ENCODE results near the gene ZNF804B.

The ZNF804B gene

DNA sequence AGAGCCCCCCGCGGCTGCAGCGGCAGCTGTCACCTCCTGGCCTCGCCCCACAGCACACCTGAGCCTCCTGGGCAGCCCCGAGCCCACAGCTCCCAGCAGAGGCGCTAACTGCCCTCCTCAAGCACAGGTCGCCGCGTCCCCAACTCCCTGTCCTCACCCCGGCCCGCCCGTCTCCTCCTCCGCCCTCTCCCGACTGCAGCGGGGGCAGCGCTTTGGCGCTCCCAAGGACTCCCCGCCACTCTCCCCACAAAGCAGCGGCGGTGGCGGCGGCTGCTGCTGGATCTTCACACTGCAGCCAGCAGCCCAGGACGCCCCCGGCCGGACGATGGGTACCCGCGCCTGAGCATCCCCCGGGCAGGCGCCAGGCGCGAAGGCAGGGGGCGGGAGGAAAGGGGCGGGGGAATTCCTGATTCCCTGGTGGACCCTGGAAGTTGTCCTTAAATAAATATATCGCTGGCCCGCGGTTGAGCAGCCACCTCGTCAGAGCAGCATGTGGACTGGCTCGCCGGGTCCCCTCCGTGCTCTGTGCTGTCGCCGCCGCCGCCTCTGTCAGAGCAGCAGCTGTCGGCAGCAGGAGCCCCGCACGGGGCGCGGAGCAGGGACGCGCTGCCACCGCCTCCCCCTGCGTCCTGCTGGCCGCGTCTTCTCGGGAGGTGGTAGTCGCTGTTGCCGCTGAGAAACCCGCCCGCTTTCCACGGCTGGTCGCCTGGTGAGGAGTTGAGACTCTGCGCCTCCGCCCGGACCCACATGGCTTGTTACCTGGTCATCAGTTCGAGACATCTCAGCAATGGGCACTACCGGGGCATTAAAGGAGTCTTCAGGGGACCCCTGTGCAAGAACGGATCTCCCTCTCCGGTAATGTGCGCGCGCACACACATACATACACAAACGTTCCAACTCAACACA lies at the start of gene ZNF804B:
Gene ZNF804B (plus strand): TSS at position 471 of the 906 bp plus-strand sequence. CDS start 277 bp downstream, at position 748.
- DNase-seq, result no peak

DNA sequence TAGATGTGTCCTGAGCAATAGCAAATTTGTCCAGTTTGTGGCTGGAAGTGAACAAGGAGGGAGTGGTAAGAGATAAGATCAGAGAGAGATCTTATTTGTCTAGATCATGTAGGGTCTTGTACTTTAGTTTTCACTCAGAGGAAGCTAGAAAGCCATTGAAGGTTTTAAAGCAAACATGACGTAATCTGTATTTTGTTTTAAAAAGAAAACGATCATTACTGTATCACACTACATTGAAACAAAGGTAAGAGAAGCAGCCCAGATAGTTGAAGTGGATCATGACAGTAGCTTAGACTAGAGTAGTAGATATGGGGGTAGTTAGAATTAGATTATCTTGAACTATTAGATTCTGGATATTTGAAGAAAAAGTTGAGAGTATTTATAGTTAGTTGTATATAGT lies 23.6 kb upstream of the ZNF804B start:
- no peak for DNase-seq

DNA sequence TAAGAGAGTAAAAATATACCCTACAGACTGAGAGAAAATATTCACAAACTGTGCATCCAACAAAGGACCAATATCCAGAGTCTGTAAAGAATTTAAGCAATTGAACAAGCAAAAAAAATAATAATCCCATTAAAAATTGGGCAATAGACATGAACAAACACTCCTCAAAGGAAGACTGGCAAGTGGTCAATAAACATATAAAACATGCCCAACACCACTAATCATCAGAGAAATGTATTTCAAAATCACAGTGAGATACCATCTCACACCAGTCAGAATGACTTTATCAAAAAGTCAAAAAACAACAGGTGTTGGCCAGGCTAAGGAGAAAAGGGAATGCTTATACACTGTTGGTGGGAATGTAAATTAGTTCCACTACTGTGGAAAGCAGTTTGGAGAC lies 21.9 kb upstream of the ZNF804B start:
- DNase-seq, result no peak

DNA sequence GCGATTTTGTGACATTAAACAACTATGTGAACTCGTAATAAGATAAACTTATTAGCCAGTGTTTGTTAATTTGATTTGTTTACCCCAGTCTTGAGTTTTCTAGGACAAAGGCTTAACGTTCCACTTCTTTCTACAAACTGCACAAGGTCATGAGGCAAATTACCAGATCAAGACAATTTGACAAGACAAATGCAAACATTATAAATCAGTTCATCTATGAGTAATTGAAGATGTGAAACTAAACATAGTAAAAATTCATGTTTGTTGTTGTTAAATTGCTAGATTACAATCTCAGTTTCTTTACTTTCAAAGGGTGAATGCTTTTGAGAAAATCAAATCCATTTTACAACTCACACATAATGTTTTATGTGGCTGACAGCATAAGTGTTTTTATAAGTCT lies 13.4 kb upstream of the ZNF804B start:
- no peak for DNase-seq

DNA sequence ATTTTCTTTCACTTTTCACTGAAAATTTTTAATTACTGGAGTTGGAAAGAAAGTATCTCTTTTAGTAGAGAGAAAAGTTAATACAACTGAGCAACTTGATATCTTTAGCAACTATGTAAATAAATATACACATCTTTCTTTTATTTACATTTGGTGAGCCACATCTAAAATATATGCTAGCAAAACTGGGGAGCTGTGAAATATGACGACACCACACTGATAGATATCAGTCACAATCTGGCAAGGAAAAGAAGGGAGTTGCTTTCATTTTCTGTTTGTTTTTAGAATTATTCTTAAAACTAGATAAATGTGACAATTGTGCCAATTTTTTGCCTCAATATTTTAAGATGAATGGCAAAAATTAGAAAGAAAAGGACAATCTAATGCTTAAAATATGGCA lies 2.7 kb upstream of the ZNF804B start:
- DNase-seq, result no peak

DNA sequence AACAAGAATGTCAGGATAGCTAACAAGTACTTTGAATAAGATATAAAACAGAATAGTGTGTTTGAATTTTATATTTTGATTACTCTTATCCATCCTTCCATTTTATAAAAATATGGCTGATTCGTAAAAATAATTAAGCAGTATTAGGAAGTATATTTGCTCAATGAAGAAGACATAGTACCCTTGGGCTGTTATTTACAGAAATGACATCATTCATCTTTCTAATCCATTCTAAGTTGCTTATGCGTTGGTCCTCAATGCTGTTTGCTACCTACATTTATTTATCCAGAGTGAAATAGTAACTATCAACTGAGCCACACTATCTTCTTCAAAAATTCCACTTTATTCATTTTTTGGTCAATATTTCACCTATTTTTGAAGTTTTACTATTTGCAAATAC lies 2.1 kb upstream of the ZNF804B start:
- no peak for DNase-seq

DNA sequence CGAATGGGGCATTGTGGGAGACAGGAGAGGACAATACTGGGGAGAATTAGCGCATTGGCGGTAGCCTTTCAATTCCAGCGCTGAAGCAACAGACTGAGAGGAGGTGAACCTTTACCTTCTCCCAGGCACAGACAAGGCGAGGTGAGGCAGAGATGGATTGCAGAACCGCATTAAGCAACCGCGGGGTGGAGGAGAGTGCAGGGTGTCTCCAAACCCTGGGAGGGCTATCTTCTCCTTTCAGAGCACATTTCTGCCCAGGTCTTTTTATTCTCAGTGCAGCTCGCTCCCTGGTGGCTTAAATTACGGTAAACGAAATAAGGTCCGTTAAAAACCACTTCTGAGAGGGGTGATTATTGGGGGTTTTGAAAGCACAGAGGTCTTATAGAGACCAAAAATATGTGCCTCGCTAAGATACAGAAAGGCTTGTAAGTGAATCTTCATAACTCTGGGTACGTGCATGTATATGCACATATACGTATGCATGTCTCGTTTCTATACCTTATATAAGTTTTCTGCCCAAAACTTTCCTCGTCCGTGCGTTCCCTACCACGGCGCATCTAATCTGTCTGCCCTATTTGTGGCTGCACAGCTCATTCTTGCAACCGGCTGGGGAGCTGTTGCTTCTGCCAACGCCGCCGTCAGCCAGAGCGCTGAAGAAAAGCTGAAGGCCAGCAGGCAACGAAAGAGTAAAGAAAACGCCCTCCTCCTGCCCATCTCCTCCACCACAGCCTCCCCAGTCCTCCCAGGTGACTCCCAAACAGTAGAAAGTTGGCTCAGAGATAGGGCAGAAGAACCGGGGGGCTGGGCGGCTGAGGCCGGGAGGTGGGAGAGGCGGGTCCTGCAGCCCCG lies 895 bp upstream of the ZNF804B start:
- no peak for DNase-seq

DNA sequence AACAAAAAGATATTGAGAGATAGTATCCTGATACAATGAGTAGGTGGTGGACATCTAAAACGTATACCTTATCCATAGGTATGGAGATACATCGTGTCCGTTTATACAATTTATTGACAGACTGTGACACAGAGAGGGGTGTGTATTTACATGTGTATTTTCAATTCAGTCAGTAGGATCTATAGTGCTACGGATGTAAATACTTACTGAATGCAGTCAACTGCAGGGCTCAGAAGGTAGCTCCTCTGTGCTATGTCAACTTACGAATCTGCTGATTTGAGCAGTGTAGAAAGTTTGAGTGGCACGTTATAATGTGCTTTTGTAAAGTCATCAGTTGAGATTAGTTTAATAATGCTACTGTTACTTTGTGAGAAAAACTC lies 626 bp downstream of the ZNF804B start:
- no peak for DNase-seq

DNA sequence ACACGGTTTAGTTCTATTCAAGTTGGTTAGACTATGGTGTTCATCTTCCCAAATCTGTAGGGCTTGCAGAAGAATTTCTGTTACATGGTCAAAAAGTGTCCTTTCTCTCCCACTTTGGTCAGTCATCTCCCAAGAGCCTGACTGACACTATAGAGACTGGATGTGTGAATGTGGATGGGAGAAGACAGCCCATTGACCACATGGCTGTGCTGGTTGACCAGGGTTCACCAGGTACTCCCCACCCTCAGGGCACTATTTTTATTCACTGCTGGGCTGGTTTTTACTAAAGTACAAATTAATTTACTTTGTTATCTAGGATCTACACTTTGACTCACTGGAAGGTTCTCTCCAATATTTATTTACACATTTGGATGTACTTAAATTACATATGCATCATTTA lies 2.3 kb downstream of the ZNF804B start:
- no peak for DNase-seq

DNA sequence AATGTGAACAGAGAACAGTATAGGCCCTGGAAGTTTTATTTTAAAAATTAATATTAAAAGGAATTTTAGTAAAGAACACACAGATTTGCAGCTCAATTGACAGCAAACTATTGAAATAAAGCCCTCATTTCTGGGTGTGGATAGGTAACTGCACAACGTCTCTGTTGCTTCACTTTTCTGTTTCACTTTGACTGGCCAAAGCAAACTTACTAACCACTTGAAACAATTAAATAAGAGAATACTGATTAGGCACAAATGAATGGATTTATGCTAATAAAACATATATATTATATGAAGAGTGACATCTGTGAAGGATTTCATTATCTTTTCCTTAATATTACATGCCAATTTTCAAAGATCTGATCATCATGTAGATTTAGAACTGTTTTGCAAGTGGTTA lies 11.9 kb downstream of the ZNF804B start:
- no peak for DNase-seq

DNA sequence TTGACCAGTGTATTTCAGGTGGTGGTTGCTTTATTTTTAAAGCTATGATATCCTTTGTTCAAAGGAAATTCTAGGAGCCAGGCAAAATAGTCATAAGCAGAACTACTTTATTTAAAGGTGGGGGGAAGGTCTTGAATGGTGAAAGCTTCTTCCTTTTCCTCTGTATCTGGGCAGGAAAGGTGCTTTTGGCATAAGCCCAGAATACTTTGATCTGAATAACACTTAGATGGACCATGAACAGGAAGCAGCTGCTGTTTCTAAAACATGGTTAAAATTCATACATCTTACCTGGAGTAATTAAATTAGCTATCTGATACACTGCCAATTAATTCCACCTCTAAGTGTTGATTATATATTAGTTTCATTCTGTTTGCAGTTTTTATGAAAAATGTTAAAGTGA lies 13.3 kb downstream of the ZNF804B start:
- DNase-seq, result no peak

DNA sequence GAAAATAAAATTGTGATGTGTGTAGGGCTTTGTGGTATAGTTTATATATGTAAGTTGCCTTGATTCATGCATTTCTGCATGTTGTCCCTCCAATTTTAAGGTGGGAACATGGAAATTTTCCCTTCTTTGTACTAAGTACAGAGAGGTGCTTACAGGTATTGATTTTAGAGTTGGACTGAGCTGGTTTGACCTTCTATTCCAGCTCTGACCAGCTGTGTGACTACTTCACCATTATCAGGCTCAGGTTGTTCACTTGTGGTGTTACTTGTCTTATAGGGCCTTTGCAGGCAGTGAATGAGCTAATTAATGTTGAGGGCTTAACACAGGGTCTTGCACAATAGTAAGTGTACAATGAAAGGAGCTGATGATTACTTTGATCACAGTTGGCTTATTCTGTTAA lies 16.3 kb downstream of the ZNF804B start:
- no peak for DNase-seq

DNA sequence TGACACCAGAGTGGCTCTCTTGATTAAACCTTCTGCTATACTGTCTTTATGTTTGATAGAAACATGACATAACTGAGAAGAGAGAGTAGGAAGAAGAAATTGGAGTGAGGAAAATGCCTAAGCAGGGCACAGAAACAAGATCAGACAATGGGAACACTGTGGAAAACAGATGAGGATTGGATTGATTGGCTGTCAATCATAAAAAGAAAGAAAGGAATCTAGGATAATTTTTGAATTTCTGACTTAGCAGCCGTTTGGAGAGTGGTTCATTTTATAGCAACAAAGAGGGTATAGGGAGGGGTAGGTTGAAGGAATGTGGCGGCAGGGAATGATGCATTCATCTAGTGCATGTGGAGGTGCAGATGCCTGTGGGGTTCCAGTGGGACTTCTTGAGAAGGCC lies 28.3 kb downstream of the ZNF804B start:
- no peak for DNase-seq

DNA sequence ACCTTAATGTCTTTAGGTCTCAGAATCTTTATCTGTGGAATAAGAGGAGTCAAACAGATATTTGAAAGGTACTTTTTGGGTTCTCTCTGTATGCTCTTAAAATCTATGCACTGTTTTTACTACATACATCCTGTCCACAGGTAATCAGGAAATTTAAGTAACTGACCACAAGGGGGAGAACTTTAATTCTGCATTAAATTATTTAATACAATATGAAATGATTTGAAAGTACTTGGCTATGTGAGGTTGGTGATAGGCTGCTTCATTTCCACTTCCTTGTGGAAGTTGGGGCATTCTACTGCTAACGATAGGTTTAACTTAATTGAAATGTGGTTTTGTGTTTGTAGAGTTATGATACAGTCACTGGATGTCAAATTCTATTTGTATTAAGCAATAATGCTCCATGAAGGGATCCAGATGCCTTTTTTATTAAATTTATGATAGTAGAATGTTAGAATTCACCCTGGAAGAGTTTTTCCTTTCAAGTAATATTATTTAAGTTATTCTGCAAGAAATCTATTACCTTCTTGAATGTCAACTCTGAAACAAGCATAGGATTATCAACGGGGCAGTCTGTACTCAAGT lies 30.1 kb downstream of the ZNF804B start:
- no peak for DNase-seq

DNA sequence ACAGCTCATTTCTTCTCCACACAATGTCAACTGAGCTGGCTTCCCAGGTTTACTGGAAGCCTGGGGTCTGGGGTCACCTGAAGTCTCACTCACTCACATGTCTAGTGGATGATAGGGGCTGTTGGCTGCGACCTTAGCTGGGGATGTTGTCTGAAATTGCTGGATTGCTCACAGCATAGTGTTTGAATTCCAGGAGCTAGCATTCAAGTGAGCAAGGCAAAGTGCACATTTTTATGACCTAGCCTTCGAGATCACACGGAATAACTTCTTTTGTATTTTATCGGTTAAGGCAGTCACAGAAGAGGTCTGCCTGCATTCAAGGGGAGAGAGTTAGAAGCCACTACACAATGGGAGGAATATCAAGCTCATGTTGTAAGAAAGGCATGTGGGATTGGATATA lies 32.4 kb downstream of the ZNF804B start:
- no peak for DNase-seq

DNA sequence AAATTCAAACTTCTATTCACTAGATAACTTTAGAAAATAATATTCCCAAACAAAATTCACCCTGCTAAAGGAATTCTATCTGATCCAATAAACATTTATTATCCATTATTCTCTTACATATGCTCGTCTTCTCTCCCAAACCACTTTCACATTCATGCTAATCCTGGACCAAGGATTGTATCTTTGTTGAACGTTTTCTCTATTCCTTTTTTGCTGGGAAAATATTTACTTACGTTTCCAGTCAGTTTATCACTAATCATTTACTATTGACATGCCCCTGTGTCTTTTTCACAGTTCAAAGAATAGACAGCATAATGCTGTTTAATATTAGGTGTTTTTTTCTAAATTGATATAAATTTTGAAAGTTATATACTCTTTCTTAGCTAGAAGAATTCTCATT lies 32.9 kb downstream of the ZNF804B start:
- no peak for DNase-seq

DNA sequence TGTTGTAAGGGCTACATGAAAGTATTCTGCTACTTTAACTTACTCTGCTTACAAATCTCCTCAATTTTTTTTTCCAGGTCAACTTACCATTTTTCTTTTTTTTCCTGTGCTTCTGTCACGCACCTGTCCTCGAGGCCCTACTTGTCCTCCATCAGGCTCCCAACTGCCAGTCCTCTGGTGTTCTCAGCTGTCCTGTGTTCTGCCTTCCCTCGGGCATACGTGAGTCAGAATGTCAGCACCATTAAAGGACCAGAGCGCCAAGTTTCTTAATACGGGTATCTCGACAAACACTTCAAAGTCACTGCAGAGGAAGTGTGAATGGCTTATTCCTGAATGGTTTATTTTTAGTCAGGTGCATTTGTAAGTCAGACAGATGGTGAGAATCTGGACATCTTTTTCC lies 36.1 kb downstream of the ZNF804B start, which contains the start of gene TEX47:
Gene TEX47 (minus strand): TSS at position 185 of the 400 bp plus-strand sequence. CDS start 795 bp downstream, outside the sequence.
- DNase-seq, result no peak

DNA sequence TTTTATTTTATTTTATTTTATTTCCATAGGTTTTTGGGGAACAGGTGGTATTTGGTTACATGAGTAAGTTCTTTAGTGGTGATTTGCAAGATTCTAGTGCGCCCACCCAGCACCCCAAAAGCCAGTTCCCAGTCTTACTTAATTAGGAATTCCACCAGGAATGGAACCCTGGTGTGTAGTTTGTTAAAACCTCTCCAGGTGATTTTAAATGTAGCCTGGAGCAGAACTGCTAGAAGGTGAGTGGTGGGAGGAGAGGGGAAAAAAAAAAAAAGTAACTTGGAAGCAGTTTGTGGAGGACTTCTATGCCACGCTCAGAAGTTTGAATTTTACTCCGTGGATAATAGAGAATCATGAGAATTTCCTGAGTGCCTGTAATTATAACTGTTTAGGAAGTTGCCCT lies 41.5 kb downstream of the ZNF804B start:
- DNase-seq, result no peak

DNA sequence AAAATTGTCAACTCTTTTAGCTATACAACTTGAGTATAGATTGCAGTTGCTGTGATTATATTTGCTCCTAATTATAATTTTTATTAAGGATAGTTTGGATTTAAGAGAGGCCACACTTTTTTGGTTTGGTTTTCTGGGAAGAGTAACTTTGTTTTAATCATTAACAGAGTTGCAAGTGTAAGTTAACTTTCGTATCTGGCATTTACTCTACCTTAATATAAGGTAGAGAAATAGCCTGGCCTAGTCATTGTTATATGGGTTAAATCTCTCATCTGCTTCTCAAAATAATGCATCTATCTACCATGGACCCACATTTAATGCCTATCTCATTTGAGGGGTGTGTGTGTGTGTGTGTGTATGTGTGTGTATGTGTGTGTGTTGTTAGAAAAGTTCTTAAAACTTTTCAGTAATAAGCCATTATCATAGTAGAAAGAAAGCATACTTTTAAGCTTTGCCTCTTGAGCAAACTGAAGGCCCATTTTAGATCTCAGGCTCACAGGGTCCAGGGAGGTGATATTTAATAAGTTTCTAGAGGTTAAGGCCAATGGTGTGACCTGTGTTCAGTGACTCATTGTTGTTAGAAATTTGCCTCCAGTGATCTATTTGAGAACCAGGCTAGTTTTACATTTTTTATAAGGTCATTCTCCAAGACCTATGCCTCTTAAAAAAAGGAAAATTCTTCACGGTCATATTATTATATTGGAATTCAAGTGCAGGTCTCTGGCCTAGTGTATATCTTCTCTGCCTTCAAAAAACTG lies 47.0 kb downstream of the ZNF804B start:
- DNase-seq, result no peak

DNA sequence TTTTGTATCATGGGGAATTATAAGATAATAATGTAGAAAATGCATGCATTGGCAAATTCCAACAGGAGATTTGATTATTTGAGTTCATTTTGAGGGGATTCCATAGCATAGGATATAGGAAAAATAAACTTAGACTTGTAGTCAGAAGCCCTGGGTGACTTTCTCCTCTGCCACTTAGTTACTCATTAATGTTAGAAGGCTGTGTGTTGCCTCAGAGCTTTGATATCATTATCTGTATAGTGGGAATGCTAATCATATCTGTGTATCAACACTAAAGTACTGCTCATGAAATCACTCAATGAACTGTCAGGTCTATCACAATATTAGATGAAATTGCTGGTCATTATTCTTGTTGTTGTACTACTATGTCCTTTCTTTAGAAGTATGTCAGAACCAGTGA lies 59.1 kb downstream of the ZNF804B start:
- no peak for DNase-seq

DNA sequence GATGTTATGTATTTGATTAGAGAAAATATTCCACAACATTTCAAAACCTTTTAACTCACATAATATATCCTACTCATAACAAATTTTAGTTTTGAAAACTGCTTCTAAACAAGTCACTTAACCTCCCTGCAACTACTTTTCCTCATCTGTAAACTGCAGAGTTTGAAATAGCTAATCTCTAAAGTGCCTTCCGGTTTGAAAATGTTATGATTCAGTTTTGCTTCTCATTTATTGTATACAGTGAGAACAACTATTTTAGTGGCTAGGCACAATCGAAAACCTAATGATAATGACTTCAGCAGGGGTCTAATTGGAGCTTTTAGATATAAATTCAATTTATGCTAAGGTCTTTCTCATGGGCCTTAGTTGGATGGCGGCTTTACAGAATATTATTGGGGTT lies 66.7 kb downstream of the ZNF804B start:
- no peak for DNase-seq

DNA sequence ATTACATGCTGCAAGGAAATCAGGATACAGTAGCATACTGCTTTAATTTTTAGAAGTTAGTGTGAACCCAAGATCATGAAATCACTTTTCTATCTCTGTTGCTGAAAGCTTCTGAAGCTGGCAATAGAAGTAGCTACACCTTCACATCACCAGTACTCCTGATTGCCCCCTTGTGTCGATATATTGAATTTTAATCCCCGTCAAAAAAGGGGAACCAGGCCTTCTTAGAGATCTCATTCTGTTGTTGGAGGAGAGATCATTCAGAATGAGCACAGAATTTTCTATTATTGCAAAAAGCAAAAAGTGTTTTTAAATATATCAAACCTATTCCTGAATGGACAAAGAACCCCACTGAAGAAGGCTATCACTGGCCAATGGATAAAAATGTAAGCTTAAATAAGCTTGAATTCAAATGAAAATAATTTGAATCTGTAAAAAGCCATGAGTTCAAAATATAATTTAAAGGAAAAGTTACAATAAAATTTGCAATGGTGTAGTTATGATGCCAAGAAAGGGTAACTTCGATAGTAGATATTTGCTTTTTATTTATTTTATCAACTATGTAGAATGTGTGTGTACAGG lies 75.7 kb downstream of the ZNF804B start:
- DNase-seq, result no peak
